EL (cell line): ENCODE data around the gene UBE2F.

ENCODE experiments used
- DNase-seq: peaks from one replicate; pipeline ENCODE4 v3.0.0-alpha.2; 2016

Gene UBE2F

DNA sequence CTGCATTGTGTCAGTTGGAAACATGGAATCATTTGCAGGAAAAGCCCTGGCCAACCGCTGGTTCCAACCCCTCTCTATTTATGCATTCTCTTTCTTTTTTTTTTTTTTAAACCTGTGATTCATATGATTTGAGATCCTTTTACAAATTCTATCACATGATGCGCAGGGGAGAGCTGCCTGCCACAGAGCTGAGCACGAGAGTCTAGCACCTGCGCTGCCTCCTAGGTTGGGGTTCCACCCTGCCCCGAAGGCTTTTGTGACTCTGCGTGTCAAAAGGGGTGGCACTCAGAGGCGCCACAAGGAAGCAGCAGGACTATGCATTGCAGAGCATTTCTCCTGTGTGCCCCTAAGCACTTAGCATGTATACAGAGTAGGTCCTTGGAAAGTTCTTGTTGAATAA lies 116.0 kb downstream of the UBE2F start:
- DNase-seq: no peak

DNA sequence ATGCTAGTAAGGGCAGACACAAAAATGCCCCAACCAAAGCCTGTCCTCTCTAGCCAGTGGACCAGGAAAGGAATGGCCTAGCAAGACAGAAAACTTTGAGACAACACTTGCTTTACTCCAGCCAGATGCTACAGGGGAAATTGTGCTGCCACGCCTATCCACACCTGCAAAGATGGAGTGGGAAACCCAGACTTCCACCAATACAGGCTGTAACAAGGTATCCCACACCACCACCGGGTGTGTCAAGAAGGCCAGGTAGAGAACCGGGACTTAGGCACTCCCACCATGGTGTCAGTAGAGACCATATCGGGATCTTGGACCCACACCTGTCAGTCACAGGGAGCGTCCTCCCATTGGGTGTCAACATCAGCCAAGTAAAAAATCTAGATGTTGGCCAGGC lies 117.1 kb downstream of the UBE2F start:
- no peak for DNase-seq

DNA sequence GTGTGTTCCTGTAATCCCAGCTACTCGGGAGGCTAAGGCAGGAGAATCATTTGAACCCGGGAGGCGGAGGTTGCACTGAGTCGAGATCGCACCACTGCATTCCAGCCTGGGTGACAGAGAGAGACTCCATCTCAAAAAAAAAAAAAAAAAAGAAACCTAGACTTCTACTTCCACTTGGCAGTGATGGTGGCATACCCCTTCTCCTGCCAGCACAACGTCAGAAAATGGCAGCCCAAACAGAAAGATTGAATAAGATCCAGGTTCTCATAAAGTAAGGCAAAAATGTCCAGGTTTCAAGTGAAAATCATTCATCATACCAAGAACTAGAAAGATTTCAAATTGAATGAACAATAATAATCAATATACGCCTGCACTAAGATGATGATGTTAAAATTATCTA lies 117.9 kb downstream of the UBE2F start:
- DNase-seq: no peak

DNA sequence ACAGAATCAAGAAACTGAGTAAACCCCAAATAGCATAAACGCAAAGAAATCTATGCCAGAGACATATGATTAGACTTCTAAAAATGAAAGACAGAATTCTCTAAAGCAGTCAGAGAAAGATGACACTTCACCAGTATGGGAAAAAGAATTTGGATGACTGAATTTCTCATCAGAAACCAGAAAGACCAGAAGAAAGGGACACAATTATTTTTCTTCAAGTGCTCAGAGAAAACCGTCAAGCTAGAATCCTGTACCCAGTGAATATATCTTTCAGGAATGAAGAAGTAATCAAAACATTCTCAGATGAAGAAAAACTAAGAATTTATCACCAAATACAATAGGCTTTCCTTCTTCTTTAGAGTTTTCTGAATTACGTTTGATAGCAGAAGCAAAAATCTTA lies 119.1 kb downstream of the UBE2F start:
- DNase-seq: no peak

DNA sequence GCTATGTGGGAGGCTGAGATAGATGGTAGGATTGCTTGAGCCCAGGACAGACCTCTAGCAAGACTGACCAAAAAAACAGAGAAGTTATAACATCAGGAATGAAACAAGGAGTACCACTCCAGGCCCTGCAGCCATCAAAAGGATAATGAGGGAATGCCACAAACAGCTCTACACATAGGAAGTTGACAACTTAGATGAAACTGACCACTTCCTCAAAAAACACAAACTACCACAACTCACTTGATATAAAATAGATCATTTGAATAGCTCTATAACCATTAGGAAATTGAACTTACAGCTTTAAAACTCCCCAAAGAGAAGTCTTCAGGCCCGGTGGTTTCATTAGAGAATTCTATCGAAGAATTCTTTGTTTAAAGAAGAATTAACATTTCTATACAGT lies 120.4 kb downstream of the UBE2F start:
- DNase-seq: no peak

- DNase-seq: no peak
Measured at GRCh38 chr2:238090887-238091286, 124.1 kb downstream of the UBE2F start.

DNA sequence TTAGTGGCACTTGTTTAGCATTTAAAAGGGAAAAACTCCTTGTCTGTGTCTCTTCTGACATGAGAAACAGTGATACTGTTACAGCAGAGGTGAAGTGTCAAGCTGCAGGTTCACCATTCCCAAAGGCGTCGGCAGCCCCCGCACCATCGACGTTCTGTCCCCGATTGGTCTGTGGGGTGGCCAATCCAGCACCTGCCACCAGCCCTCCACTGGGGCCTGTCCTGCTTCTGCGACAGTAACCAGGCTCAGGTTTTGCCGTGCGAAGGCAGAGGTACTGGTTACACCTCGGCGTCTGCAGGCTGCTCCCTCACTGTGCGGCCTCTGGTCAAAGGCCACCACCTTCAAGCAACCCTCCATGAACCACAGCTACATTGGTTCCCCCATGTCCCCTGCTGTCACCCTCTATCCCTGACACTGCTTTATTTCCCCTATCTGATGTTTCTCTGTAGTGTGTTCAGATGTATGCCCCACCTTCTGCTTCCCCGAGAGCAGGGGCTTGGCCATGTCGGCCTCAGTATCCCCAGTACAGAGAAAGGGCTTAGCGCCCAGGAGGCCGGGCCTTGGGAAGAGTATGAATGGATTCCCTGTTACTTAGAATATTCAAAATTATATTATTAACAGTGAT lies 124.7 kb downstream of the UBE2F start:
- no peak for DNase-seq
